Thyroid gland (tissue), 4 donors: ENCODE results near the gene ADCY4. TPM values are rescaled to one million over a fixed set of nuclear protein-coding genes. Genes with fewer than 3 reads are reported as not detected.

Experiments
- DNase-seq, 2 donors: peaks; one replicate each; pipeline ENCODE4 v3.0.0-alpha.2; 2019
- H3K27ac ChIP-seq, 3 donors: fragments of 200-600 bp; sonication (generic); 1 replicate in 2 of 3; 2 replicates in 1 of 3; pipeline ENCODE4 v1.5.1; 2016 to 2019; ENCODE audit warnings: mild to moderate bottlenecking in 1 of 3, moderate library complexity in 1 of 3
- H3K27me3 ChIP-seq: fragments of 200-600 bp; sonication (generic); one replicate; pipeline ENCODE4 v1.5.1; 2019
- H3K36me3 ChIP-seq, 2 donors: fragments of 200-600 bp; sonication (generic); one replicate each; pipeline ENCODE4 v1.5.1; 2016 to 2019
- H3K4me1 ChIP-seq, 2 donors: fragments of 200-600 bp; sonication (generic); one replicate each; pipeline ENCODE4 v1.5.1; 2017 to 2019
- H3K4me3 ChIP-seq, 3 donors: fragments of 200-600 bp; sonication (generic); replicated peaks in 1 of 3; 1 replicate in 2 of 3; 2 replicates in 1 of 3; pipeline ENCODE4 v1.5.1; 2016; ENCODE audit warnings: mild to moderate bottlenecking in 1 of 3
- H3K9me3 ChIP-seq: fragments of 200-600 bp; sonication (generic); one replicate; pipeline ENCODE4 v1.5.1; 2017
- CTCF ChIP-seq, 6 experiments: fragments of 200-600 bp in 3 of 6; fragments of 450-650 bp in 3 of 6; sonication (generic) in 3 of 6; IDR thresholded peaks; one replicate each; pipeline ENCODE4 v1.5.1; 2016 to 2019; ENCODE audit warnings: antibody characterized with exemption in 6 of 6, mild to moderate bottlenecking in 2 of 6, inconsistent platforms in 1 of 6, moderate library complexity in 1 of 6
- POLR2A ChIP-seq, 2 donors: fragments of 450-650 bp; IDR thresholded peaks; one replicate each; pipeline ENCODE4 v1.6.1; 2017; ENCODE audit warnings: antibody characterized with exemption in 2 of 2, mild to moderate bottlenecking in 2 of 2, moderate library complexity in 1 of 2
- WGBS, 2 donors: methylation state at CpG; one replicate each; pipeline ENCODE4 v1.1.5; 2017; 5-methylcytosine and 5-hydroxymethylcytosine counted together
- intact Hi-C: fragments of 100-400 bp; cut with DNase I; formaldehyde crosslinking; loops from one replicate; pipeline ENCODE4 v1.15.1; 2023
- small RNA-seq: library from RNA; depleted of rRNA; stranded (forward); fragments of <200 nt; gene quantifications from one replicate; pipeline ENCODE3, GENCODE V24; 2016
- total RNA-seq, 4 donors: library from RNA; depleted of rRNA; stranded (reverse); fragments of >200 nt; gene quantifications; one replicate each; pipeline ENCODE4 v1.2.3, GENCODE V29; 2016

The ADCY4 gene
- total RNA-seq, 4 donors from 2014 or later = 35.2 to 65.4 (median 48.8) TPM

GRCh38 chr14:24269910-24270536, 64.8 kb downstream of the ADCY4 start:
- WGBS, 2 donors = 95 to 96% methylated on average over 7 to 14 of the region's 14 CpGs
- no peak for DNase-seq
- Histone ChIP-seq H3K4me1 (peaks cover 8 to 18% of the 10 kb centered on the region in 2 donors), H3K27me3 (no peaks in the 10 kb centered on the region), H3K36me3 (peaks cover 13 to 17% of the 10 kb centered on the region in 2 donors), H3K9me3 (no peaks in the 10 kb centered on the region), H3K4me3 (no peak overlapping the region), H3K27ac (no peak overlapping the region)
- TF ChIP-seq POLR2A (IDR thresholded peaks at IDR 0.05) (no peak), CTCF (IDR thresholded peaks at IDR 0.05) (no peak)
- intact Hi-C loops = no loop called here

- H3K36me3 ChIP-seq = peaks cover 13 to 17% of the 10 kb centered on the region in 2 donors
- no peaks in the 10 kb centered on the region for H3K27me3 ChIP-seq
- no peak overlapping the region for H3K27ac ChIP-seq
- intact Hi-C loops = no loop called here
- DNase-seq = no peak
- peaks cover 8 to 18% of the 10 kb centered on the region in 2 donors for H3K4me1 ChIP-seq
- no peak overlapping the region for H3K4me3 ChIP-seq
- H3K9me3 ChIP-seq = no peaks in the 10 kb centered on the region
- 94 to 96% methylated on average over 8 of the region's 8 CpGs for WGBS, 2 donors
- no peak for TF ChIP-seq CTCF (IDR thresholded peaks at IDR 0.05)
- no peak for TF ChIP-seq POLR2A (IDR thresholded peaks at IDR 0.05)
These were observed 65.5 kb downstream of the ADCY4 start for GRCh38 chr14:24269368-24269767.

Small RNA genes within 50 kb of the gene (small RNA-seq; reads per million reads assigned to genes)
- gene RF00026 = not detected

Other genes starting within 250 kb of the ADCY4 start
- 10 to 100 TPM; 29.8 to 47.4 (median 39.3) TPM for gene PCK2, start 240.8 kb downstream of the ADCY4 start, total RNA-seq
- 100 to 1,000 TPM in 3 of 4 donors, 10 to 100 TPM in 1; 90.6 to 155 (median 132) TPM for gene DCAF11, start 220.3 kb downstream of the ADCY4 start, total RNA-seq
- gene NRL, start 220.1 kb downstream of the ADCY4 start, total RNA-seq = 10 to 100 TPM in 2 of 4 donors, 1 to 10 TPM in 2; 2.1 to 11.7 (median 8.4) TPM
- 1 to 10 TPM in 2 of 4 donors, under 1 TPM in 1, not detected in 1; 0.63 to 3.5 (median 2.7) TPM for gene FITM1, start 204.4 kb downstream of the ADCY4 start, total RNA-seq
- 100 to 1,000 TPM; 117 to 193 (median 186) TPM for gene PSME1, start 198.9 kb downstream of the ADCY4 start, total RNA-seq
- 10 to 100 TPM in 3 of 4 donors, 1 to 10 TPM in 1; 8.3 to 25.5 (median 16.9) TPM for gene EMC9, start 193.5 kb downstream of the ADCY4 start, total RNA-seq
- 10 to 100 TPM; 31.3 to 66.6 (median 47.5) TPM for gene PSME2, start 188.5 kb downstream of the ADCY4 start, total RNA-seq
- 100 to 1,000 TPM in 1 of 4 donors, 10 to 100 TPM in 3; 30.6 to 106 (median 67.6) TPM for gene RNF31, start 187.6 kb downstream of the ADCY4 start, total RNA-seq
- 10 to 100 TPM; 55.1 to 92.3 (median 70.0) TPM for gene IRF9, start 173.8 kb downstream of the ADCY4 start, total RNA-seq
- 1 to 10 TPM; 4.1 to 7.1 (median 5.4) TPM for gene REC8, start 163.0 kb downstream of the ADCY4 start, total RNA-seq
- gene IPO4, start 146.3 kb downstream of the ADCY4 start, total RNA-seq = 10 to 100 TPM; 28.1 to 49.0 (median 31.3) TPM
- gene TM9SF1, start 139.6 kb downstream of the ADCY4 start, total RNA-seq = 100 to 1,000 TPM in 3 of 4 donors, 10 to 100 TPM in 1; 92.0 to 114 (median 107) TPM
- not detected for gene TSSK4, start 129.4 kb downstream of the ADCY4 start, total RNA-seq
- gene CHMP4A, start 121.6 kb downstream of the ADCY4 start, total RNA-seq = 10 to 100 TPM; 26.5 to 60.2 (median 46.2) TPM
- gene MDP1, start 119.0 kb downstream of the ADCY4 start, total RNA-seq = 10 to 100 TPM; 13.1 to 55.9 (median 25.4) TPM
- gene NEDD8, start 102.7 kb downstream of the ADCY4 start, total RNA-seq = 100 to 1,000 TPM; 149 to 317 (median 172) TPM
- 100 to 1,000 TPM in 2 of 4 donors, 10 to 100 TPM in 2; 68.8 to 237 (median 110) TPM for gene GMPR2, start 102.1 kb downstream of the ADCY4 start, total RNA-seq
- 100 to 1,000 TPM in 1 of 4 donors, 10 to 100 TPM in 3; 67.3 to 101 (median 71.6) TPM for gene TINF2, start 92.4 kb downstream of the ADCY4 start, total RNA-seq
- 1 to 10 TPM; 1.9 to 2.8 (median 2.0) TPM for gene TGM1, start 71.9 kb downstream of the ADCY4 start, total RNA-seq
- gene RABGGTA, start 63.5 kb downstream of the ADCY4 start, total RNA-seq = 10 to 100 TPM; 29.8 to 44.8 (median 33.5) TPM
- gene DHRS1, start 35.3 kb downstream of the ADCY4 start, total RNA-seq = 10 to 100 TPM; 35.2 to 59.3 (median 38.3) TPM
- 10 to 100 TPM; 16.4 to 22.3 (median 20.7) TPM for gene NOP9, start 35.2 kb downstream of the ADCY4 start, total RNA-seq
- 10 to 100 TPM in 1 of 4 donors, 1 to 10 TPM in 3; 4.6 to 13.0 (median 9.5) TPM for gene CIDEB, start 27.1 kb downstream of the ADCY4 start, total RNA-seq
- gene LTB4R2, start 24.9 kb downstream of the ADCY4 start, total RNA-seq = 10 to 100 TPM in 2 of 4 donors, 1 to 10 TPM in 2; 6.8 to 18.5 (median 10.9) TPM
- 1 to 10 TPM; 4.2 to 7.4 (median 4.3) TPM for gene LTB4R, start 23.6 kb downstream of the ADCY4 start, total RNA-seq
- 10 to 100 TPM; 12.4 to 21.3 (median 18.4) TPM for gene RIPK3, start 4.9 kb upstream of the ADCY4 start, total RNA-seq
- 10 to 100 TPM; 19.4 to 41.3 (median 38.6) TPM for gene NFATC4, start 33.1 kb upstream of the ADCY4 start, total RNA-seq
- gene NYNRIN, start 63.9 kb upstream of the ADCY4 start, total RNA-seq = 10 to 100 TPM; 11.7 to 19.9 (median 12.3) TPM
- gene CBLN3, start 94.6 kb upstream of the ADCY4 start, total RNA-seq = 1 to 10 TPM; 1.7 to 3.4 (median 2.3) TPM
- gene KHNYN, start 94.9 kb upstream of the ADCY4 start, total RNA-seq = 10 to 100 TPM; 46.9 to 75.0 (median 48.3) TPM
- 10 to 100 TPM; 35.1 to 75.6 (median 49.2) TPM for gene SDR39U1, start 107.7 kb upstream of the ADCY4 start, total RNA-seq
- not detected for gene CMA1, start 173.2 kb upstream of the ADCY4 start, total RNA-seq
- under 1 TPM in 1 of 4 donors, not detected in 3; 0.67 TPM for gene CTSG, start 241.2 kb upstream of the ADCY4 start, total RNA-seq